DMS153 treated with DMSO at 0.1 percent for 48 hours (cell line): ENCODE results near the gene WASF1.
"Not testable (repeated sequence)": the region's sequence is repeated elsewhere in the genome, so short reads cannot be mapped to it uniquely, and the experiment has no call there.

Experiments
- DNase-seq: peaks from one replicate; lab custom pipeline; 2025; ENCODE audit not compliant: unreplicated experiment; lab: John Stamatoyannopoulos, UW

The WASF1 gene

DNA sequence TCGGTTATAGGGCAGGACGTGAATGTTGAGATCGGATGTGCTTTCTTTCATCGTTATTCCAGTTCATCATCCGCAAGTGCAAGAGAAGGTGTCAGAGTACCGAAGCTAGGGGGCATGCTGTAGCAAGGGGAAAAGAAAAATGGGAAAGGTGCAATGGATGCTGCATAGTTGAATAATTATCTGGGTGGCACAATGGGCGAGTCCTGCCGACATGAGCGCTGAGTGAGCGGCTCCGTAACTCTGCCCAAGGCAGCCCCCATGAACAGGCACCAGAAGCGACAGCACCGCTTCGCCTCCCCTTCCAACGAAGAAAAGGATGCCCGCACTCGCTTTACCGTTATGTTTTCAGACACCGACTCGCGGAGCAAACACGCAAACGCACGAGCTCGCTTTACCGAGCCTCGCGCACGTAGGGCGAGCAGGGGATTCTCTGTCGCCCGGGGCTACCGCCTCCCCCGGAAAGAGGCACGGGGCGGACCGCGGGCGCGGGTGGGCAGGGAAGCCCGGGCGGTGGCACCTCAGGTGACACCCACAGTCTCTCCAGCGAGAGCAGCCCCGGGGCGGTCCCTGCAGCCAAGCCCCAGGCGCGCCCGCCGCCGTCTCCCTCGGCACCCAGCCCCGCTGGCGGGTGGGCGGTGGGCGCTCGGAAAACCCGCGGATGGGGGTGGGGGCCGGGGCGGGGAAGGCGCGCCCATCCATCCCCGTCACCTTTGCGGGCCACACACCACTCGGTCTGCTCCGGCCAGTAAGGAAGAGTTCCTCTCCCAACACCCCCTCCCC, 654 bp downstream of the WASF1 start:
- peak; percentile 51 for DNase-seq

DNA sequence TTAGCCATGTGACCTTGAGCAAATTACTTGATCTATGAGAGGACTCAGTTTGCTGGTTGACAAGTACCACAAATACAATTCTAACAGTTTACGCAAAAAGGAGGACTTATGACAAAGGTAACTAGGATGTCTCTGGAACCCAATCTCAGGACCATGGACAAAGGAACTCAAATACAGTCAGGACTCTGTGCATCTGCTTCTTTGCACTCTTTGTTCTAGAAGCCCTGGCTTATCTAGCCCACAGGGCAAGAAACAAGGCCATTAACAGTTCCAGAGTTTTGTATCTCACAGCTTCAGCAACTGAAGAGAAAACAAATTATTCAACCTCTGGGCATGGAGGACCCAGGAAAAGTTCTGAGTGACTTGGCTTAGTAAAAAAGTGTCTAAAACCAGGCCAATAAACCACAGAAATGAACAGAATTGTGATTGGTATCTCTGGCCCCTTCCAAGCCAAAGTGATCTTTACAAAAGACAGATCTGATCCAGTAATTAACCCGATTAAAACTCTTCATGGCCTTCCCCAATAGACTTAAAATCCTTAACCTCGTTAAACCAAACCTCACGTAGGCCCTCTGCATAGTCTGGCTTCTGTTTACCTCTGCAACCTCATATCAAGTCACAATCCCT, 5.9 kb downstream of the WASF1 start:
- no peak for DNase-seq

DNA sequence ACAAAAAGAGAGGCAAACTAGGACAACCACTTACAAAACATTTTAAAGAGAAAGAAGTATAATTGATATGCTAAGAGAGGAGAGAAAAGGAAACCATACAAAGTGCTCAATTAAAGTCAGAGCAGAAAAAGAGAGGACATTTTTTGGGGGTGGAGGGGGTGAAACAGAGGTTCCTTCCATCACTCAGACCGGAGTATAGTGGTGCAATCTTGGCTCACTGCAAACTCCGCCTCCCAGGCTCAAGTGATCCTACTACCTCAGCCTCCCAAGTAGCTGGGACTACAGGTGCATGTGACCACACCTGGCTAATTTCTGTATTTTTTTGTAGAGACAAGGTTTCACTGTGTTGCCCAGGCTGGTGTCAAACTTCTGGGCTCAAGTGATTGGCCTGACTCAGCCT, 9.4 kb downstream of the WASF1 start:
- no peak for DNase-seq

DNA sequence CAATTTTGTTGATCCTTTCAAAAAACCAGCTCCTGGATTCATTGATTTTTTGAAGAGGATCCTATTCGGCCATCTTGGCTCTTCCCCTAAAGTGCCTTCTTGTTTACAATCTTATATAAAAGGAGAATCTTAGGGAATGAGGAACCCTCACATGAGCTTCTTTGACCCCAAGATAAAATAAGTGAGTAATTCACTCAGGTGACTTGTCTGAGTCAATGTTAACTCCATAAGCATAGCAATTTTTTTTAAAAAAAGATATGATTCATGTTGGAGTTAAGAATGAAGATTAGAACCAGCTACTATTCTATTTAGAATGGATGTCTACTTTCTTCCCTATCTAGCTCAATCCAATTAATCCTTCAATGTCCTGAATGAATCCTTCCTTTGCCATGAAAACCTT, 21.0 kb downstream of the WASF1 start:
- DNase-seq, result no peak

DNA sequence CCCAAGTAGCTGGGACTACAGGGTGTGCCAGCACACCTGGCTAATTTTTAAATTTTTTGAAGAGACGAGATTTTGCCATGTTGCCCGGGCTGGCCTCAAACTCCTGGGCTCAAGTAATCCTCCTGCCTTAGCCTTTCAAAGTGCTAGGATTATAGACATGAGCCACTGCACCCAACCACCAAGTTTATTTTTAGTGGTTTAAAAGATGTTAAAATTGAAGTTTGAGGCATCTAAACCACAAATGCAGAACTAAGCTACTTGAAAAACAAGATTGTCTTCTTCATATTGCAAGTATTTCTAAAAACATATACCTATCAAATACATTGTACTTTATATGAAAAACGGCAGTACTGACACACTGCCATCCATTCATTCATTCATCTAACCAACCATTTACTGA, 31.6 kb downstream of the WASF1 start:
- DNase-seq, result no peak

DNA sequence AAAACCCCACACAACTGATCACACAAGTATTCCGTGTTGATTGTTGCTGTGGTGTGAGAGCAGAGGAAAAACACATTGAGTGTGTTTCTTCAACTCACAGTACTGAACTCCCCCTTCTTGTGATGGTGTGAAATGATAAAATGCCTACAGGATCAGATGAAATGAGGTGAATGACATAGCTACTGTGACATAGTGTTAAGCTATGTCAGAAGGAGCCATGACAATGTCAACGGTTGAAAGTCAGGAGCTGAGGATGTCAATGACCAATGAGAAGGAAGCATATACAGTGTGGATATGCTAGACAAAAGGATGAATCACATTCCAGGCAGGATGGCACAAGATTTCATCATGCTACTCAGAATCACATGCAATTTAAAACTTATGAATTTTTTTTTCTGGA, 38.8 kb downstream of the WASF1 start:
- no peak for DNase-seq

DNA sequence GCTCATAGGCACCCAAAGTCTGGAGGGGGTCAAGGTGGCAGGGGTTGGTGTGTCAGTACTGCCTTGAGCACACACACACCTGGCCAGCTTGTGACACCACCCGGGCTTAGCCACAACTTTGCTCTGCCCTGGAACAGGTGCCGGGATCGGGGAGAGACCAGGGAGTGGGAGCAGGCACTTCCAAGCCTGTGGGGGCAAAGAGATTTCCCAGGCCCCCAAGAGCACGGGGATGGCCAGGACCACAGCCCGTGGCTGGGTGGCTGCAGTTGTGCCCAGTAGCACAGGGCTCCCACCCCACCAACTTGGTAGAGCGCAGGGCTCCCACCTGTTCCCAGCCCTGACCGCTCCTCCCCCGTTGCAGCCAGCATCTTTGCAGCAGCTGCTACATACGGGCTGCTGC, 40.4 kb downstream of the WASF1 start:
- DNase-seq, result no peak

DNA sequence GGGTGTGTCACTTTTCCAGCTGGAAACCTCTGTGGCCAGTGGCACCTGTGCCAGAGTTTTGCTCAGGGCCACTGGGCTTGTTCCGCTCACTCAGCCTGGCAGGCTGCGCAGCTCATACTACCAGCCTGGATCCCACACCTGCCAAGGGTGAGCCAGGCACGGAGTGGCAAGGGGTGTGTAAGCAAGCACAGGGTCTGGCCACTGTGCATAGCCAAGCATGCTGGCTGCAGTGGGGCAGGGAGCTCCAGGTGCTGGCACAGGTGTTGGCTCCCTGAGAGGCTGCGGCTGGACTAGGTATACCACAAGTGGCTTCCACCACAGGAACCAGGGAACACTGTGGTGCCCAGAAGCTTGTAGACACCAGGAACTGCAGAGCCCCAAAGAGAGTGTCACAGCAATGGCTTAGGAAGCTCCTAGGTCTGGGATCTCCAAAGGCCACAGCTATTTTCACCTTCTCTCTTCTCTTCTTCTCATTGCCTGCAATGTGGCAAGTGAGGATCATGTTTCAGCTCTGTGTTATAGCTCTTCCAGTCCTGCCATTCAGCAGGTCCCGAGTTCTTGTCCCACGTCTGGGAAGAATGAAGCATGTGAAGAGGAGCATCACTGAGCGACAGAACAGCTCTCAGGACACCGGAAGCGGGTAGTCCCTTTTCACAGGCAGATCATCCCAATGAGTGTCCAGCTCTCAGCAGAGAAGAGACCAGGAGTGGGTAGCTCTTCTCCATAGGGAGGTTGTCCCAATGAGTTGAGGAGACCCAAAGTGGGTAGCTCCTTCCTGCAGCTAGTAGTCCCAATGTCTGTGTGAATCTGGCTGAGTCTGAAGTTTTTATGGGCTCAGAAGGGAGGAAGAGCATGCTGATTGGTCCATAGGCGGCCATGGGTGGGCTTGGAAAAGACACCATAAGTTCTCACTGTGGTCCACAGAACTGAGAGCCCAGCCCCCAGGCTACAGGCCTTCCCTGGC, 41.3 kb downstream of the WASF1 start:
- no peak for DNase-seq

DNA sequence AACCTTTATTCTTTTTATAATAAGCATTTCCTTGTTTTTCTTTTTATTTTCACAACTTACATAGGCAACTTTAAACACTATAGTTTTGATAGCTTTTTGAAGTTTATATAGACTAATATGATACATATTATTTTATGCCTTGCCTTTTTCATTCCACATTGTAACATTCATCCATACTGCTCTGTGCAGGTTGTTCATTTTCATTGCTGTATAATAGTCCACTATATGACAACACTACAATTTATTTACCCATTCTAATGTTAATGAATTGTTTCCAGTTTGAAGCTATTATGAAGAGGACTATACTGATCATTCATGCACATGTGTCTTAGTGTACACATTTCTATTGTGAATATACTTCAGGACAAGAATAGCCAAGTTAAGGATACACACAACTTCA, 49.1 kb downstream of the WASF1 start:
- no peak for DNase-seq

DNA sequence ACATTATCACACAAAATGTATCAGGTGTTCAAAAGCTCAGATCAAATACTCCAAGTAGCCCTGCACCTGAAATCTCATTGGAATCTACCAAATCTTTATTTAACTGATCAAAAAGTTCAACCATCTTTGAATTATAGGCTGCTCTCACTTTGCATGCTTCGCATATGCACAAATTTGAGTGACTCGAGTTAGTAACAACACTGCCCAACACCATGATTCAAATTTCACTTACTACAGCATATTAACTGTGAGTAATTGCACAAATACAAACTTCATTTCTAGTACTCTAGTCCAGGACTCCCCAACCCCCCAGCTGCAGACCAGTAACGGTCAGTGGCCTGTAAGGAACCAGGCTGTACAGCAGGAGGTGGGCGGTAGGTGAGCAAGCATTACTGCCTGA, 51.1 kb downstream of the WASF1 start:
- DNase-seq, result no peak

DNA sequence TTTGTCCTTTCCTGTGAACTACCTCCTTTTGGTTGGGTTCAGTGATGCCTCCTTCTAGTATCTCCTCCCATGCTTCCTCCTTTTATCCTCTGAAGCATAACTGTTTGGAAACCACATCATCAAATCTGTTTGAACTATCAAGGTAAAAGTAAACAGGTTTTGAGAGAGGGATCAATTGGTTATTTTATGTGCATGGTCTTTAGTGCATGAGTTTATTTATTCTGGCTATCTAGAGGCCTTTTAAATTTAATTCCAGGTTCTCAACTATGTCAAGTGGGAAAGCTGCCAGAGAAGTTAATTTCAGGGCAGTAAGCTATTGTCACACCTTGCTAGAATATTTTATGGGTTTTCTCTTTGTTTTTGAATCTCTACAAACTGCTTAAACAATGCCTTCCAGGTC, 54.1 kb downstream of the WASF1 start:
- peak; percentile 94 for DNase-seq

DNA sequence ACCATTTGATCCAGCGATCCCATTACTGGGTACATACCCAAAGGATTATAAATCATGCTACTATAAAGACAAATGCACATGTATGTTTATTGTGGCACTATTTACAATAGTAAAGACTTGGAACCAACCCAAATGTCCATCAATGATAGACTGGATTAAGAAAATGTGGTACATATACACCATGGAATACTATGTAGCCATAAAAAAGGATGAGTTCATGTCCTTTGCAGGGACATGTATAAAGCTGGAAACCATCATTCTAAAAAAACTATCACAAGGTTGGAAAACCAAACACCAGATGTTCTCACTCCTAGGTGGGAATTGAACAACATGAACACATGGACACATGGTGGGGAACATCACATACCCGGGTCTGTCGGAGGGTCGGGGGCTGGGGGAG, 57.8 kb downstream of the WASF1 start:
- not testable (repeated sequence) for DNase-seq

DNA sequence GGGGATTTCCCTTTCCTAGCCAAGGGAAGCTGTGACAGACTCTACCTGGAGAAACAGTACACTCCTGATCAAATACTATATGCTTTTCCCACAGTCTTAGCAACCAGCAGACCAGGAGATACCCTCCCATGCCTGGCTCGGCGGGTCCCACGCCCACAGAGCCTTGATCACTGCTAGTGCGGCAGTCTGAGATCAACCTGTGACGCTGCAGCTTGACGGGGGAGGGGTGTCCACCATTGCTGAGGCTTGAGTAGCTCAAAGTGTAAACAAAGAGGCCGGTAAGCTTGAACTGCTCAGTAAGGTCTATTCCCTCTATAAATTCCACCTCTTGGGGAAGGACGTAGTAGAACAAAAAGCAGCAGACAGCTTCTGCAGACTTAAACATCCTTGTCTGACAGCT, 63.2 kb downstream of the WASF1 start:
- DNase-seq, result no peak

DNA sequence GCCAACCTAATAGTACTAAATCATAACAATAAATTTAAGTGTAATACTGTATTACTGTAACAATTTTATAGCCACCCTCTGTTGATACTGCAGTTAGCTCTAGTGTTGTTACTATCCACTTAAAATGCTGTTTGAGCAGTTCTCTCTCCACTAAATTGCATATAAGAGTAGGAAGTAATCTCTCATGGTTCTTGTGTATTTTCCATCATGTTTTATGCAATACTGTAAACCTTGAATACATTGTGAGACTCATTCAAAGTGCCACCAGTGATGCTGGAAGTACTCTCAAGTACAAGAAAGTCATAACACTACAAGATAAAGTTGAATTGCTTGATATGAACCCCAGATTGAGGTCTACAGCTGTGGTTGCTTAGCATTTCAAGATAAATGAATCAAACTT, 65.5 kb downstream of the WASF1 start:
- DNase-seq, result no peak

DNA sequence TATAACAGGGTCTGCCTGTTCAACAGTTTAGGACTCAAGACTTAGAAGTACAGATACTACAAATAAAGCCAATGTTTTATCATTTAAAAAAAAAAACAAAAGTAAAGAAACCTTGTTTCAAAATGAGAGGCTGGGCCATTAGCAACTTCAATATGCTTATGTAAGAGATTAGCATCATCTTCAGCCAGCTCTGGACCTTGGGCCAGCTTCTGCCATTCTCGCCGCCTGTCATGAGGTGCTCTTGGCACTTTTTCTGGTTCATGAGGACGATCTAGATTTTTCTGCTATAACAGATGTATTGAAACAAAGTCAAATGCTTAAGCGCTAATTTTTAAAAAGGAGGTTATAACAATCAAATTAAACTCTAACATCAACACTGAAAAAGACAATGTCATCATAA, 74.2 kb downstream of the WASF1 start:
- DNase-seq, result no peak

DNA sequence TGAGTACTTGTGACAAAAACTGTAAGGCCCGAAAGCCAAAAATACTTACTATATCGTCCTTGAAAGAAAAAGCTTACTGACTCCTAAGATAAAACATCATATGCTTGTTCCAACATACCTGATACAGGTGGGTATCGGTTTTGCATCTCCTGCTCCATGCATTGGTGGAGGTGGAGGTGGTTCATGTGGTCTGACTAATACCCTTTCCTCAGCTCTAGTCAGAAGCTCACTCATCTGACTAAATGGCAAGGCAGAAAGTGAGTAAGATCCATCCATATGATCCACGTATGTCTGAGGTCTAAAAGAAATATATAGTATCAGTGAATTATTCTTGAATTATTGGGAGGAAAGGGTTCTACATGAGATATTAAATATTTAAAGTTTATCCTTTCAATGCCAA, 76.2 kb downstream of the WASF1 start:
- DNase-seq, result no peak

DNA sequence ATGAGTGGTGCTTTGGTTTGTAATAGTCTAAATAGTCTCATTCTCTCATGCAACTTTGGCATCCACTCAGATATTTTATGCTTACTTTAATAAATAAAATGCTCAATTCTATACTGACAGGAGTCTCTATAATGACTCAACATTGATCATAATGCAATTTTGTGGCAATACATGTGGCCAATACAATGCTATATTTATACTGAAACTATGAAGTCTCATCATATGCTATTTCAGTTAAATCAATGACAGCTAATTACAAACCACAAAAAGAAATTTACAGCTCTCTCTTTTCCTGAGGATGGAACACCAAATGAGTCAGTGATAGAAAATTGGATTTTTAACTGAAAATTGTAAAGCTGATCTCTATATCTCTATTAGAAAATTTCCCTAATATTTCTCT, 77.1 kb downstream of the WASF1 start:
- DNase-seq, result no peak

DNA sequence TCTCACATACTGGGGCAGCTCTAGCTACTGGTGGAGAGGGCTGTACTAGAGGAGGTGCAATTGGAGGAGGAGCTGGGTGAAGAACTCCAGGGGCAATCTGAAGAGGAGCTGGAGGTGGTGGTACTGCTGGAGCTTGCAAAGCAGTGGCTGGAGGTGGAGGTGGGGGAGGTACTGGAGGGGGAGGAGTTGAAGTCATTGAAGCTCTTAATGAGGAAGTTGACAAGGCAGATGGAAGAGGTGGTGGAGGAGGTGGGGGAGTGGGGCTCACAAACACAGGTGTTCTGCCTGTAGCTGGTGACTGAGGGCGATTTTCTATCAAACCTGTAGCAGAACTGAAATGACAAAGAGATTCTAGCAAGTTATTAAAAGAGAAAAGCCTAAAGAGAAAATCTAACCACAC, 77.6 kb downstream of the WASF1 start:
- no peak for DNase-seq

DNA sequence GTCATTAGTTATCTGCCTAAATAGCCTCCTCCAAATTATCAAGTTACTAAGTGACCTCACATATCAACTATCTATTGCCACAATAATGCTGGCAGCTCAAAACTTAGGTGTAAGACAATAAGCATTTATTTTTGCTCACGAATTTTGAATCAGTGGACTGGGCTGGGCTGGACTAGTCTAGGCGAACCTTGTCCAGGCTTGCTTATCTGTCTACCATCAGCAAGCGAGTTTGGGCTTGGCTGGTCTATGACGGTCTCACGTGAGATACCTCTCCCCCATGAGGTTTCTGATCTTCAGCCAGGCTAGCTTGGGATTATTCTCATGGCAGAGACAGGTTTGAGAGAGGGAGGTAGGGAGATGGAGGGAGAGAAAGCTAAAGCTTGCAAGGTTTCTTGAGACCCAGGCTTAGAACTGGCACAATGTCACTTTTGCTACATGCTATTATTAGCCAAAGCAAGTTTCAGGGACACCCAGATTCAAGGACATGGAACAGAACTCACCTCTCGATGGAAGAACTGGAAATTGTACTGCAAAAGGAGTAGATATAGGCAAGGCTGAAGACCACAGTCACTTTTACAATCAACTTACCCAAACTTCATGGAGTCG, 80.9 kb downstream of the WASF1 start:
- DNase-seq, result no peak

DNA sequence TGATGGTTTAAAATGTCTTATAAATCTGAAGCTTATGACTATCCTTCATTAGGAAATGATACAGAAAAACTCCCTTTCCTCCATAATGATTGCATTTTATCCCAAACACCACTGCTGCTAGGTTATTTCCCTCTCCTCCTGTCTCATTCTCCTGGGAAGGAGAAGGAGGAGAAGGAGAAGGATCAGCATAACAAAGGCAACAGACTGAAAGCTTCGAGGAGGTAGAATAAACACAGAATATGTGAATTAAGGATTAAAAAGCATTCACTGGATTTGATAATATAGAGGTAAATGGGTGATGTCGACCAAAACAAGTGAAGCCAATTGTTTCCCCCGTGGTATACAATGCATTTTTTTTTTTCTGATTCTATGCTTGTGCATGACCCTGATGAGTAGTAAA, 82.0 kb downstream of the WASF1 start:
- DNase-seq, result no peak

DNA sequence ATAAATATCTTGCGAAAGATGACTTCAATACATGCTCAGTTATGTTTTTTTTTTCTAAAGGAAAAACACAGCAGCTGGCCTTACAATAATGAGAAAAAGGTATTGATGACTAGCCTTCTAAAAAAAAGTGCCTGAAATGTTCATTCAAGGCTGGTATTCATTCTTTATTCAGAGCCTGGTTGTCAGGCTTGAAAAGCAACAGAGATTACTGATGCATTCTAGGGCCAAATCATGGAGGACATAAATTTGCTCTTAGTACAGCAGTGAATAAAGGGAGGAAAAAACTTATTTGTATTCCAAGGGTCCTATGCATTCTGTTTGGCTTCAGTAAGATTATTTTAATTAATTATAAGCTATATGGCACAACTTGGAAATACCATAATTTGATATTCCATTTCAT, 83.5 kb downstream of the WASF1 start:
- DNase-seq, result no peak
